ENCODE measurements around the gene LY6G5C. TPM values are rescaled to one million over a fixed set of nuclear protein-coding genes. Genes with fewer than 3 reads are reported as not detected.

Gene LY6G5C
- total and polyA plus RNA-seq, 2 of the 13 experiments (the other 11 are each of a cell fraction or from before 2014, with no cell fraction given), result 0.33 to 0.55 TPM

GRCh38 chr6:31660381-31661261 is 20.2 kb downstream of the LY6G5C start, which contains the start of gene C6orf47 (continued):
- TF ChIP-seq, protein P1, sequence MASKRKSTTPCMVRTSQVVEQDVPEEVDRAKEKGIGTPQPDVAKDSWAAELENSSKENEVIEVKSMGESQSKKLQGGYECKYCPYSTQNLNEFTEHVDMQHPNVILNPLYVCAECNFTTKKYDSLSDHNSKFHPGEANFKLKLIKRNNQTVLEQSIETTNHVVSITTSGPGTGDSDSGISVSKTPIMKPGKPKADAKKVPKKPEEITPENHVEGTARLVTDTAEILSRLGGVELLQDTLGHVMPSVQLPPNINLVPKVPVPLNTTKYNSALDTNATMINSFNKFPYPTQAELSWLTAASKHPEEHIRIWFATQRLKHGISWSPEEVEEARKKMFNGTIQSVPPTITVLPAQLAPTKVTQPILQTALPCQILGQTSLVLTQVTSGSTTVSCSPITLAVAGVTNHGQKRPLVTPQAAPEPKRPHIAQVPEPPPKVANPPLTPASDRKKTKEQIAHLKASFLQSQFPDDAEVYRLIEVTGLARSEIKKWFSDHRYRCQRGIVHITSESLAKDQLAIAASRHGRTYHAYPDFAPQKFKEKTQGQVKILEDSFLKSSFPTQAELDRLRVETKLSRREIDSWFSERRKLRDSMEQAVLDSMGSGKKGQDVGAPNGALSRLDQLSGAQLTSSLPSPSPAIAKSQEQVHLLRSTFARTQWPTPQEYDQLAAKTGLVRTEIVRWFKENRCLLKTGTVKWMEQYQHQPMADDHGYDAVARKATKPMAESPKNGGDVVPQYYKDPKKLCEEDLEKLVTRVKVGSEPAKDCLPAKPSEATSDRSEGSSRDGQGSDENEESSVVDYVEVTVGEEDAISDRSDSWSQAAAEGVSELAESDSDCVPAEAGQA (IDR thresholded peaks at IDR 0.05; ENCODE audit: low read depth), result no peak
- TF ChIP-seq, protein P1 (CRISPR knock-in tag; IDR thresholded peaks at IDR 0.05; ENCODE audit: borderline replicate concordance), result no peak
- TF ChIP-seq CBX5 (CRISPR knock-in tag; IDR thresholded peaks at IDR 0.05; ENCODE audit: borderline replicate concordance), result no peak; the same call in 1 of the 2 replicates
- TF ChIP-seq ZNF570 (CRISPR knock-in tag; IDR thresholded peaks at IDR 0.05; ENCODE audit: borderline replicate concordance), result no peak
- TF ChIP-seq, protein P2, sequence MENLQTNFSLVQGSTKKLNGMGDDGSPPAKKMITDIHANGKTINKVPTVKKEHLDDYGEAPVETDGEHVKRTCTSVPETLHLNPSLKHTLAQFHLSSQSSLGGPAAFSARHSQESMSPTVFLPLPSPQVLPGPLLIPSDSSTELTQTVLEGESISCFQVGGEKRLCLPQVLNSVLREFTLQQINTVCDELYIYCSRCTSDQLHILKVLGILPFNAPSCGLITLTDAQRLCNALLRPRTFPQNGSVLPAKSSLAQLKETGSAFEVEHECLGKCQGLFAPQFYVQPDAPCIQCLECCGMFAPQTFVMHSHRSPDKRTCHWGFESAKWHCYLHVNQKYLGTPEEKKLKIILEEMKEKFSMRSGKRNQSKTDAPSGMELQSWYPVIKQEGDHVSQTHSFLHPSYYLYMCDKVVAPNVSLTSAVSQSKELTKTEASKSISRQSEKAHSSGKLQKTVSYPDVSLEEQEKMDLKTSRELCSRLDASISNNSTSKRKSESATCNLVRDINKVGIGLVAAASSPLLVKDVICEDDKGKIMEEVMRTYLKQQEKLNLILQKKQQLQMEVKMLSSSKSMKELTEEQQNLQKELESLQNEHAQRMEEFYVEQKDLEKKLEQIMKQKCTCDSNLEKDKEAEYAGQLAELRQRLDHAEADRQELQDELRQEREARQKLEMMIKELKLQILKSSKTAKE (CRISPR knock-in tag; IDR thresholded peaks at IDR 0.05; ENCODE audit: borderline replicate concordance), result no peak
- TF ChIP-seq RBFOX2 (IDR thresholded peaks at IDR 0.05; ENCODE audit: low read depth, low read length), result peak; percentile 99
- TF ChIP-seq U2AF2 (IDR thresholded peaks at IDR 0.05; ENCODE audit: low read depth, low read length), result no peak
- TF ChIP-seq SIX1 (CRISPR knock-in tag; IDR thresholded peaks at IDR 0.05; ENCODE audit: borderline replicate concordance), result no peak
- TF ChIP-seq TFE3 (CRISPR knock-in tag; IDR thresholded peaks at IDR 0.05), result peak; percentile 27; the same call in 1 of the 2 replicates
- TF ChIP-seq ZNF841 (CRISPR knock-in tag; IDR thresholded peaks at IDR 0.05; ENCODE audit: borderline replicate concordance), result no peak
- TF ChIP-seq ATAD3A (CRISPR knock-in tag; IDR thresholded peaks at IDR 0.05), result no peak
- no peak for TF ChIP-seq KAT2B (IDR thresholded peaks at IDR 0.05; ENCODE audit: borderline replicate concordance, low read depth, low read length)
- TF ChIP-seq, protein P3, sequence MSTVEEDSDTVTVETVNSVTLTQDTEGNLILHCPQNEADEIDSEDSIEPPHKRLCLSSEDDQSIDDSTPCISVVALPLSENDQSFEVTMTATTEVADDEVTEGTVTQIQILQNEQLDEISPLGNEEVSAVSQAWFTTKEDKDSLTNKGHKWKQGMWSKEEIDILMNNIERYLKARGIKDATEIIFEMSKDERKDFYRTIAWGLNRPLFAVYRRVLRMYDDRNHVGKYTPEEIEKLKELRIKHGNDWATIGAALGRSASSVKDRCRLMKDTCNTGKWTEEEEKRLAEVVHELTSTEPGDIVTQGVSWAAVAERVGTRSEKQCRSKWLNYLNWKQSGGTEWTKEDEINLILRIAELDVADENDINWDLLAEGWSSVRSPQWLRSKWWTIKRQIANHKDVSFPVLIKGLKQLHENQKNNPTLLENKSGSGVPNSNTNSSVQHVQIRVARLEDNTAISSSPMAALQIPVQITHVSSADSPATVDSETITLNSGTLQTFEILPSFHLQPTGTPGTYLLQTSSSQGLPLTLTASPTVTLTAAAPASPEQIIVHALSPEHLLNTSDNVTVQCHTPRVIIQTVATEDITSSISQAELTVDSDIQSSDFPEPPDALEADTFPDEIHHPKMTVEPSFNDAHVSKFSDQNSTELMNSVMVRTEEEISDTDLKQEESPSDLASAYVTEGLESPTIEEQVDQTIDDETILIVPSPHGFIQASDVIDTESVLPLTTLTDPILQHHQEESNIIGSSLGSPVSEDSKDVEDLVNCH (CRISPR knock-in tag; IDR thresholded peaks at IDR 0.05), result no peak
- TF ChIP-seq MAFF (IDR thresholded peaks at IDR 0.05; ENCODE audit: low read depth, low read length), result no peak
- TF ChIP-seq ZNF543 (CRISPR knock-in tag; IDR thresholded peaks at IDR 0.05), result peak; percentile 78; the same call in 1 of the 2 replicates
- TF ChIP-seq ZNF547 (CRISPR knock-in tag; IDR thresholded peaks at IDR 0.05), result peak; percentile 84; the same call in 1 of the 2 replicates
